ENCODE data around the gene CD300E. TPM values are rescaled to one million over a fixed set of nuclear protein-coding genes. Genes with fewer than 3 reads are reported as not detected.

Gene CD300E
- not detected in 2 replicates for total RNA-seq (2012; rRNA removed)
- polyA plus RNA-seq (2012; rRNA removed): not detected in 2 replicates
- polyA plus RNA-seq (2012; cell fraction: cytosol; rRNA removed): not detected in 2 replicates
- not detected in 2 replicates for polyA plus RNA-seq (2012; cell fraction: nucleus; rRNA removed; ENCODE audit: low replicate concordance)
- not detected for Bru-seq, nascent RNA
- not detected for BruChase-seq, experiment 1, labeled RNA remaining after a 6-hour chase
- BruChase-seq, experiment 2, labeled RNA remaining after a 2-hour chase: percentile 6 among the genes with signal in this experiment
- long read RNA-seq: 0 reads

- H2AK9ac ChIP-seq (replicated peaks; ENCODE audit: low read depth, low read length, poor library complexity): no peak within 1 kb of the TSS
- no peak within 1 kb of the TSS for H3K4me3 ChIP-seq (ENCODE audit: insufficient read depth, low read depth, low read length)
- H3K9ac ChIP-seq (ENCODE audit: low read depth, low read length): no peak within 1 kb of the TSS
- no peaks in the 10 kb centered on the region for H4K20me1 ChIP-seq (ENCODE audit: insufficient read depth, low read length)
- DNase-seq (no peak), ATAC-seq (ENCODE audit: low read depth) (no peak)
- no peak within 1 kb of the TSS for H3K4ac ChIP-seq (ENCODE audit: low read depth, low read length)
- H3K14ac ChIP-seq (replicated peaks; ENCODE audit: low read depth, low read length): no peak within 1 kb of the TSS
- H3K23ac ChIP-seq (ENCODE audit: low read depth, low read length): no peak within 1 kb of the TSS
- no peak within 1 kb of the TSS for H2BK120ac ChIP-seq (ENCODE audit: low read depth, low read length)
- peaks cover 7% of the 10 kb centered on the region for H3K9me3 ChIP-seq (ENCODE audit: control insufficient read depth, insufficient read depth, low read length)
- CTCF ChIA-PET: no interaction called here
- no peak within 1 kb of the TSS for H3K18ac ChIP-seq (ENCODE audit: low read depth, low read length)
- no peak within 1 kb of the TSS for H4K8ac ChIP-seq (ENCODE audit: low read depth in 2 of 2, low read length in 2 of 2)
- H3K4me2 ChIP-seq (ENCODE audit: low read depth, low read length): no peak within 1 kb of the TSS
- no peak within 1 kb of the TSS for H4K5ac ChIP-seq (ENCODE audit: low read depth, low read length)
- no peak within 1 kb of the TSS for H3K56ac ChIP-seq (ENCODE audit: extremely low read depth, insufficient read depth, low read length)
- no peaks in the 10 kb centered on the region for H3K79me1 ChIP-seq (ENCODE audit: low read depth in 1 of 2, low read length in 2 of 2)
- in situ Hi-C loops (cut with MboI; ENCODE audit: low sequenced_read_pairs): no loop called here
- no peak within 1 kb of the TSS for H2BK15ac ChIP-seq (ENCODE audit: low read depth, low read length)
- dilution Hi-C loops (cut with HindIII; ENCODE audit: low sequenced_read_pairs, unreplicated experiment): no loop called here
- 50% methylated on average over 2 of the region's 5 CpGs; no CpG with 5 or more reads in 1 of the 2 experiments for WGBS, 2 experiments (ENCODE audit: extremely low coverage in 2 of 2, insufficient read length in 1 of 2)
- no peak within 1 kb of the TSS for H4K91ac ChIP-seq (ENCODE audit: insufficient read depth, low read depth, low read length)
- H3K27ac ChIP-seq (ENCODE audit: insufficient read depth, low read length): no peak within 1 kb of the TSS
- no peaks in the 10 kb centered on the region for H3K36me3 ChIP-seq (ENCODE audit: control insufficient read depth, insufficient read depth, low read length)
- TF ChIP-seq MAFK (IDR thresholded peaks at IDR 0.05; ENCODE audit: low read depth, low read length) (no peak), RFX5 (IDR thresholded peaks at IDR 0.05; ENCODE audit: low read depth, low read length) (no peak), CHD1 (IDR thresholded peaks at IDR 0.05; ENCODE audit: low read depth, low read length) (no peak), MXI1 (IDR thresholded peaks at IDR 0.05; ENCODE audit: borderline replicate concordance, low read depth, low read length) (no peak), POLR2A (IDR thresholded peaks at IDR 0.05; ENCODE audit: low read depth, low read length) (no peak), BHLHE40 (IDR thresholded peaks at IDR 0.05; ENCODE audit: low read depth, low read length) (no peak), SMC3 (IDR thresholded peaks at IDR 0.05; ENCODE audit: low read depth, low read length) (no peak), USF2 (IDR thresholded peaks at IDR 0.05; ENCODE audit: low read depth, low read length) (no peak), MAZ (IDR thresholded peaks at IDR 0.05; ENCODE audit: borderline replicate concordance, low read depth, low read length) (no peak), ELK1 (IDR thresholded peaks at IDR 0.05; ENCODE audit: borderline replicate concordance, low read depth, low read length) (no peak), CEBPB (IDR thresholded peaks at IDR 0.05; ENCODE audit: low read depth, low read length) (no peak), FOS (IDR thresholded peaks at IDR 0.05; ENCODE audit: low read depth, low read length) (no peak)
- intact Hi-C loops (cut with micrococcal nuclease): no loop called here
- H2BK5ac ChIP-seq (ENCODE audit: low read depth, low read length, poor library complexity, severe bottlenecking): no peak within 1 kb of the TSS
- POLR2A ChIA-PET (ENCODE audit: unreplicated experiment): no interaction called here
- H2BK20ac ChIP-seq (ENCODE audit: low read depth, low read length): no peak within 1 kb of the TSS
- H3K9me1 ChIP-seq (ENCODE audit: insufficient read depth, low read length): no peaks in the 10 kb centered on the region
- no peaks in the 10 kb centered on the region for H3K4me1 ChIP-seq (ENCODE audit: control insufficient read depth, insufficient read depth, low read length)
- no peak within 1 kb of the TSS for H2AK5ac ChIP-seq (ENCODE audit: low read depth, low read length)
- no peak within 1 kb of the TSS for H2AFZ ChIP-seq (replicated peaks; ENCODE audit: low read length, poor library complexity)
- no TSS peak for BruUV-seq (replicated peaks)
- H3K27me3 ChIP-seq (ENCODE audit: control insufficient read depth, insufficient read depth, low read length): no peaks in the 10 kb centered on the region
Observed at GRCh38 chr17:74623693-74624093, at the start of gene CD300E. CD300E (minus strand) TSS chr17:74623738; CDS start chr17:74623621, 117 bp downstream.
